Measurements from ENCODE around the gene WWC1.

WWC1 gene

GRCh38 chr5:168291342-168291963 lies at the start of gene WWC1:
Gene WWC1, plus strand, starts transcription at chr5:168291645. Its CDS starts 508 bp downstream, at chr5:168292153.
- peak; percentile 94 for DNase-seq

- DNase-seq = peak; percentile 61
Measured at GRCh38 chr5:168244838-168245559, 46.4 kb upstream of the WWC1 start.

- no peak for DNase-seq
Measured at GRCh38 chr5:168249923-168250322, 41.5 kb upstream of the WWC1 start.

GRCh38 chr5:168251259-168251658 lies 40.2 kb upstream of the WWC1 start:
- no peak for DNase-seq

GRCh38 chr5:168254013-168254693 lies 37.3 kb upstream of the WWC1 start:
- DNase-seq = no peak

GRCh38 chr5:168260353-168261226 lies 30.9 kb upstream of the WWC1 start:
- no peak for DNase-seq

GRCh38 chr5:168261227-168261571 lies 30.2 kb upstream of the WWC1 start:
- DNase-seq = no peak

GRCh38 chr5:168262042-168262743 lies 29.3 kb upstream of the WWC1 start:
- DNase-seq = no peak

- DNase-seq = no peak
Measured at GRCh38 chr5:168263121-168263520, 28.3 kb upstream of the WWC1 start.

- DNase-seq = no peak
Measured at GRCh38 chr5:168266016-168266415, 25.4 kb upstream of the WWC1 start.

GRCh38 chr5:168268949-168269936 lies 22.2 kb upstream of the WWC1 start:
- peak; percentile 98 for DNase-seq

- DNase-seq = peak; percentile 68
Measured at GRCh38 chr5:168269937-168270330, 21.5 kb upstream of the WWC1 start.

- DNase-seq = peak; percentile 88
Measured at GRCh38 chr5:168270476-168270875, 21.0 kb upstream of the WWC1 start.

GRCh38 chr5:168273056-168273980 lies 18.1 kb upstream of the WWC1 start:
- no peak for DNase-seq

- DNase-seq = no peak
Measured at GRCh38 chr5:168274406-168274805, 17.0 kb upstream of the WWC1 start.

- no peak for DNase-seq
Measured at GRCh38 chr5:168275940-168276339, 15.5 kb upstream of the WWC1 start.

- DNase-seq = peak; percentile 63
Measured at GRCh38 chr5:168282120-168282519, 9.3 kb upstream of the WWC1 start.

GRCh38 chr5:168284809-168285208 lies 6.6 kb upstream of the WWC1 start:
- DNase-seq = no peak

GRCh38 chr5:168285696-168286095 lies 5.7 kb upstream of the WWC1 start:
- no peak for DNase-seq

- DNase-seq = peak; percentile 85
Measured at GRCh38 chr5:168286386-168286785, 5.1 kb upstream of the WWC1 start.
